ENCODE results near the gene NLRC5.

DNA sequence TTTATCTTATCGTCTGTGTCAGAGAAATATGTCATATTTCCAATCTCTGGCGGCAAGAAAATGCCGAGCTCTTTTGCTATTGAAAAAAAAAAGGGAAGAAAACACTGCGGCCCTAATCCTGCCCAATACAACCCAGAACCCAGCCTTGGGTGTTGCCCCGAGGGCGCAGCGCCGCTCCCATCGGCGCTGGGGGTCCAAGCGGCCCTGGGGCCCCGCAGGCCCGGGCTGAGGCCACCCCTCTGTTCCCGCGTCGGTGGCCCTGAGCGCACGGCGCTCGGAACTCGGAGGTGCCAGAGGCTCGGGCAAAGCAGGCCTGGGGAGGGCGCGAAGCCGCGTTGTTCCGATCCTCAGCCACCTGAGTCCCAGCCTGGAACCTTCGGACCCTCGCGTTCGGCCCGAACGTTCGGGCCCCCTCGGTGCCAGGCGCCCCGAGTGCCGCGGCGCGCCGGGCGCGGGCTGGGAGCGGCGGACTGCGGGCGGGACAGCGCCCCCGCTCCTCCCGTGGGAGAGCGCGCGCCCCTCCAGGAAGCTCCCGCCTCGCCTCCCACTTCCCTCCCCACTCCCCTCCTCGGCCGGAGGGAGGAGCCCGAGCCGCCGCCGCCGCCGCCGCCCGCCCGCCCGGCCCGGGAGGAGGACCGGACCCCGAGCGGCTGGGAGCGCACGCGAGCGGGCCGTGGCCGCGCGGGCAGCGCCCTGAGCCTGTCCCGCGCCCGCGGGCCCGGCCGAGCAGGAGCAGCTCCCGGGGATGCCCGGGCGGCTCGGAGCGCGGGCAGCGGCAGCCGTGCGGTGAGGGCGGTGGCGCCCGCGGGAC, 102.8 kb downstream of the NLRC5 start, which contains the start of gene CPNE2:
- TF ChIP-seq, protein P1, sequence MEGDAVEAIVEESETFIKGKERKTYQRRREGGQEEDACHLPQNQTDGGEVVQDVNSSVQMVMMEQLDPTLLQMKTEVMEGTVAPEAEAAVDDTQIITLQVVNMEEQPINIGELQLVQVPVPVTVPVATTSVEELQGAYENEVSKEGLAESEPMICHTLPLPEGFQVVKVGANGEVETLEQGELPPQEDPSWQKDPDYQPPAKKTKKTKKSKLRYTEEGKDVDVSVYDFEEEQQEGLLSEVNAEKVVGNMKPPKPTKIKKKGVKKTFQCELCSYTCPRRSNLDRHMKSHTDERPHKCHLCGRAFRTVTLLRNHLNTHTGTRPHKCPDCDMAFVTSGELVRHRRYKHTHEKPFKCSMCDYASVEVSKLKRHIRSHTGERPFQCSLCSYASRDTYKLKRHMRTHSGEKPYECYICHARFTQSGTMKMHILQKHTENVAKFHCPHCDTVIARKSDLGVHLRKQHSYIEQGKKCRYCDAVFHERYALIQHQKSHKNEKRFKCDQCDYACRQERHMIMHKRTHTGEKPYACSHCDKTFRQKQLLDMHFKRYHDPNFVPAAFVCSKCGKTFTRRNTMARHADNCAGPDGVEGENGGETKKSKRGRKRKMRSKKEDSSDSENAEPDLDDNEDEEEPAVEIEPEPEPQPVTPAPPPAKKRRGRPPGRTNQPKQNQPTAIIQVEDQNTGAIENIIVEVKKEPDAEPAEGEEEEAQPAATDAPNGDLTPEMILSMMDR (IDR thresholded peaks at IDR 0.05; ENCODE audit: low read depth, low read length, poor library complexity, severe bottlenecking) = no peak
- TF ChIP-seq EZH2phosphoT487 (IDR thresholded peaks at IDR 0.05; ENCODE audit: borderline replicate concordance, low read length) = no peak

Data from DOHH2 (cell line).